ENCODE results near the gene MMADHC.

GRCh38 chr2:149587220-149587949 is at the start of gene MMADHC:
- TF ChIP-seq SRSF4 (IDR thresholded peaks at IDR 0.05; ENCODE audit: low read depth, low read length, poor library complexity, severe bottlenecking) = no peak
- TF ChIP-seq GABPA (IDR thresholded peaks at IDR 0.05; ENCODE audit: low read depth, low read length) = peak; percentile 62
- peak; percentile 80 for TF ChIP-seq GABPA (CRISPR knock-in tag; IDR thresholded peaks at IDR 0.05; ENCODE audit: low read depth)
- peak; percentile 88 for TF ChIP-seq ZNF274 (CRISPR knock-in tag; IDR thresholded peaks at IDR 0.05)
- peak; percentile 52; the same call in 1 of the 2 replicates for TF ChIP-seq ZNF703 (CRISPR knock-in tag; IDR thresholded peaks at IDR 0.05; ENCODE audit: borderline replicate concordance)
- peak; percentile 59 for TF ChIP-seq MAX (IDR thresholded peaks at IDR 0.05)
- no peak for TF ChIP-seq TRIM24 (CRISPR knock-in tag; IDR thresholded peaks at IDR 0.05)
- peak; percentile 73; the same call in 1 of the 2 replicates for TF ChIP-seq ZNF724P (CRISPR knock-in tag; IDR thresholded peaks at IDR 0.05; ENCODE audit: borderline replicate concordance)
- TF ChIP-seq NR2F2 (IDR thresholded peaks at IDR 0.05; ENCODE audit: borderline replicate concordance, low read depth) = no peak
- TF ChIP-seq ZNF790 (CRISPR knock-in tag; IDR thresholded peaks at IDR 0.05; ENCODE audit: borderline replicate concordance) = peak; percentile 81; the same call in 1 of the 2 replicates
- TF ChIP-seq TBL1XR1 (IDR thresholded peaks at IDR 0.05; ENCODE audit: borderline replicate concordance, low read length, partially characterized antibody) = peak; percentile 3

Measured in HepG2 (cell line).